OCI-LY7 (cell line): ENCODE data around the gene PCDHB13. TPM values are rescaled to one million over a fixed set of nuclear protein-coding genes. Genes with fewer than 3 reads are reported as not detected.
"Not testable (repeated sequence)": the region's sequence is repeated elsewhere in the genome, so short reads cannot be mapped to it uniquely, and the experiment has no call there.

Experiments used
- BruUV-seq: library from RNA; stranded (reverse); fragments of 400-500 nt; replicated peaks from 2 replicates; lab custom pipeline; 2021; lab: Mats Ljungman, UMichigan
- CTCF ChIA-PET: fragments of 300-600 bp; sonication (Branson Sonifier 250); formaldehyde crosslinking; loops from one replicate; lab custom pipeline; 2022; ENCODE audit warnings: antibody characterized with exemption; ENCODE audit not compliant: unreplicated experiment; lab: Charles Lee
- POLR2A ChIA-PET: fragments of 300-600 bp; sonication (Branson Sonifier 250); formaldehyde crosslinking; loops from one replicate; lab custom pipeline; 2022; ENCODE audit warnings: antibody characterized with exemption; lab: Charles Lee
- DNase-seq: peaks from one replicate; pipeline ENCODE4 v3.0.0-alpha.2; 2015; ENCODE audit warnings: low spot score
- H2AFZ ChIP-seq: fragments of 200-600 bp; sonication (generic), shearing (Covaris generic); 2 replicates; pipeline ENCODE4 v1.6.1; 2014; ENCODE audit warnings: mild to moderate bottlenecking, antibody characterized with exemption, low read length, moderate library complexity
- H3K27ac ChIP-seq: fragments of 200-600 bp; sonication (generic); 2 replicates; pipeline ENCODE4 v1.5.1; 2014; ENCODE audit warnings: mixed run types, low read depth, mild to moderate bottlenecking, moderate library complexity, low read length, inconsistent platforms; ENCODE audit not compliant: poor library complexity, severe bottlenecking
- H3K36me3 ChIP-seq: fragments of 200-600 bp; sonication (generic); 2 replicates; pipeline ENCODE4 v1.6.1; 2014; ENCODE audit warnings: mild to moderate bottlenecking, antibody characterized with exemption, low read length, moderate library complexity, mixed read lengths; ENCODE audit not compliant: insufficient read depth
- H3K4me1 ChIP-seq: fragments of 200-600 bp; sonication (generic); 2 replicates; pipeline ENCODE4 v1.5.1; 2014; ENCODE audit warnings: mild to moderate bottlenecking, low read length; ENCODE audit not compliant: insufficient read depth, poor library complexity, severe bottlenecking
- H3K4me2 ChIP-seq: fragments of 200-600 bp; sonication (generic); 2 replicates; pipeline ENCODE4 v1.6.1; 2014; ENCODE audit warnings: mild to moderate bottlenecking, low read length
- H3K4me3 ChIP-seq: fragments of 200-600 bp; sonication (generic); 2 replicates; pipeline ENCODE4 v1.5.1; 2014; ENCODE audit warnings: mild to moderate bottlenecking, low read depth, low read length; ENCODE audit not compliant: poor library complexity, severe bottlenecking
- H3K79me2 ChIP-seq: fragments of 200-600 bp; sonication (generic); 2 replicates; pipeline ENCODE4 v1.6.1; 2016; ENCODE audit warnings: low read depth, mild to moderate bottlenecking, low read length, moderate library complexity, mixed read lengths; ENCODE audit not compliant: insufficient read depth
- H3K9me2 ChIP-seq: fragments of 200-600 bp; sonication (generic); 2 replicates; pipeline ENCODE4 v1.6.1; 2016; ENCODE audit warnings: mild to moderate bottlenecking, low read length, mixed read lengths; ENCODE audit not compliant: insufficient read depth
- H3K9me3 ChIP-seq: fragments of 200-600 bp; sonication (generic); 2 replicates; pipeline ENCODE4 v1.6.1; 2014; ENCODE audit warnings: mild to moderate bottlenecking, mixed run types, low read length, mixed read lengths
- H4K20me1 ChIP-seq: fragments of 200-600 bp; sonication (generic); 2 replicates; pipeline ENCODE4 v1.6.1; 2014; ENCODE audit warnings: mild to moderate bottlenecking, antibody characterized with exemption, low read length, moderate library complexity, mixed read lengths; ENCODE audit not compliant: insufficient read depth
- EZH2phosphoT487 ChIP-seq: fragments of 200-600 bp; sonication (generic); IDR thresholded peaks from 2 replicates; pipeline ENCODE4 v1.6.1; 2018; ENCODE audit warnings: low read depth, borderline replicate concordance, mild to moderate bottlenecking, mixed run types, antibody characterized with exemption, low read length, moderate library complexity, mixed read lengths
- intact Hi-C: fragments of 100-400 bp; cut with micrococcal nuclease; formaldehyde crosslinking; loops from one replicate; pipeline ENCODE4 v1.10.0; 2022; ENCODE audit not compliant: unreplicated experiment
- total RNA-seq, 2 experiments: library from RNA; depleted of rRNA in 1 of 2; stranded (reverse); fragments of >200 nt in 1 of 2; shearing (Covaris generic) in 1 of 2; gene quantifications; 2 replicates each; pipeline ENCODE4 v1.2.3, GENCODE V29; 2014 to 2022
- TF ChIP-seq, protein P1 (sequence below): fragments of 200-600 bp; sonication (generic); conservative IDR thresholded peaks from 2 replicates; pipeline ENCODE4 v1.5.1; 2014; ENCODE audit warnings: mild to moderate bottlenecking, antibody characterized with exemption, low read length, moderate library complexity, mixed read lengths

The PCDHB13 gene
- total RNA-seq, 2 experiments from 2014 or later = 0.22 TPM; not detected in 1

DNA sequence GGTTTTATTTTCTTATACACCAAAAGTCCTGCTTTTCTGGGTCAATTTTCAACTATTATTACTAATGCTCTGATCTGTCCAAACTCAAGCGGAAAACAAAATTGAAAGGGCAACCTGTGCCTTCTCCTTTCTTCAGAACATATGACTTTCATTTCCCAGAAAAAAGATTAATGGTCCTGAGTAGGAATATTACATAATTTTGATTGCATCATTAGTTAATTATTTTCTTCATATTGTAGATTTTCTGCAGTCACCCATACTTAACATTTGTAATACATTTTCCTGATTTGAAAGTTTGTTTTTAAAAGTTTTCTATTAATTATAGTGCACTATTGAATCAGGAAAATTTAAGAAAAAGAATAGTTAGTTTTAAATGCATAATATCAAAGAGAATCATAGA, 37.8 kb upstream of the PCDHB13 start:
- H3K4me3 ChIP-seq = no peak overlapping the region
- no TSS peak for BruUV-seq
- no peaks in the 10 kb centered on the region for H4K20me1 ChIP-seq
- no peaks in the 10 kb centered on the region for H3K4me1 ChIP-seq
- H3K9me2 ChIP-seq = no peaks in the 10 kb centered on the region
- no peak overlapping the region for H2AFZ ChIP-seq
- TF ChIP-seq EZH2phosphoT487 = no peak
- TF ChIP-seq, protein P1, sequence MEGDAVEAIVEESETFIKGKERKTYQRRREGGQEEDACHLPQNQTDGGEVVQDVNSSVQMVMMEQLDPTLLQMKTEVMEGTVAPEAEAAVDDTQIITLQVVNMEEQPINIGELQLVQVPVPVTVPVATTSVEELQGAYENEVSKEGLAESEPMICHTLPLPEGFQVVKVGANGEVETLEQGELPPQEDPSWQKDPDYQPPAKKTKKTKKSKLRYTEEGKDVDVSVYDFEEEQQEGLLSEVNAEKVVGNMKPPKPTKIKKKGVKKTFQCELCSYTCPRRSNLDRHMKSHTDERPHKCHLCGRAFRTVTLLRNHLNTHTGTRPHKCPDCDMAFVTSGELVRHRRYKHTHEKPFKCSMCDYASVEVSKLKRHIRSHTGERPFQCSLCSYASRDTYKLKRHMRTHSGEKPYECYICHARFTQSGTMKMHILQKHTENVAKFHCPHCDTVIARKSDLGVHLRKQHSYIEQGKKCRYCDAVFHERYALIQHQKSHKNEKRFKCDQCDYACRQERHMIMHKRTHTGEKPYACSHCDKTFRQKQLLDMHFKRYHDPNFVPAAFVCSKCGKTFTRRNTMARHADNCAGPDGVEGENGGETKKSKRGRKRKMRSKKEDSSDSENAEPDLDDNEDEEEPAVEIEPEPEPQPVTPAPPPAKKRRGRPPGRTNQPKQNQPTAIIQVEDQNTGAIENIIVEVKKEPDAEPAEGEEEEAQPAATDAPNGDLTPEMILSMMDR = no peak
- intact Hi-C loops = no loop called here
- ChIA-PET POLR2A (no interaction called here), CTCF (no interaction called here)
- H3K27ac ChIP-seq = no peak overlapping the region
- no peak for DNase-seq
- H3K36me3 ChIP-seq = no peaks in the 10 kb centered on the region
- H3K79me2 ChIP-seq = no peaks in the 10 kb centered on the region
- no peak overlapping the region for H3K4me2 ChIP-seq
- no peaks in the 10 kb centered on the region for H3K9me3 ChIP-seq

DNA sequence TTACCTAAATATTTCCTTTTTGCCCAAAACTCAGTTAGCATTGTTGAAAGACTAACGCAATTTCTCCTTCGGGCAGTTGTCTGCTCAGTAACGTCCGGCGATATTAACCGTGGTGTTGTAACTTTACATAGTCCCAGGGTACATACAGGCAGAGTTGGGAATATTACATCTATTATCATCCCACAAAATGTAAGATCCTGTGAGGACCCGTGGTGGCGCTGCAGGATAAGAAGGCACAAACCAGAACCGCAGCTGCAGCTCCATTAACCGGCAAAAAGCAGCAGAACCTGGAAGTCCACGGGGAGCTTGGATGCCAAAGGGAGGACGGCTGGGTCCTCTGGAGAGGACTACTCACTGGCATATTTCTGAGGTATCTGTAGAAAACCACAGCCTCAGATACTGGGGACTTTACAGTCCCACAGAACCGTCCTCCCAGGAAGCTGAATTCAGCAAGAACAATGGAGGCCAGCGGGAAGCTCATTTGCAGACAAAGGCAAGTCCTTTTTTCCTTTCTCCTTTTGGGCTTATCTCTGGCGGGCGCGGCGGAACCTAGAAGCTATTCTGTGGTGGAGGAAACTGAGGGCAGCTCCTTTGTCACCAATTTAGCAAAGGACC, 36.0 kb upstream of the PCDHB13 start, which contains the start of gene PCDHB8:
PCDHB8 (plus strand) TSS at position 214 of the 615 bp plus-strand sequence; CDS start at position 459, 245 bp downstream.
- intact Hi-C loops, H3K4me3 ChIP-seq, H3K9me2 ChIP-seq, DNase-seq, H4K20me1 ChIP-seq, H3K4me2 ChIP-seq, CTCF ChIA-PET, BruUV-seq, H3K4me1 ChIP-seq, POLR2A ChIA-PET, H3K9me3 ChIP-seq, H3K79me2 ChIP-seq, H3K36me3 ChIP-seq, H3K27ac ChIP-seq, H2AFZ ChIP-seq: not testable (repeated sequence)

DNA sequence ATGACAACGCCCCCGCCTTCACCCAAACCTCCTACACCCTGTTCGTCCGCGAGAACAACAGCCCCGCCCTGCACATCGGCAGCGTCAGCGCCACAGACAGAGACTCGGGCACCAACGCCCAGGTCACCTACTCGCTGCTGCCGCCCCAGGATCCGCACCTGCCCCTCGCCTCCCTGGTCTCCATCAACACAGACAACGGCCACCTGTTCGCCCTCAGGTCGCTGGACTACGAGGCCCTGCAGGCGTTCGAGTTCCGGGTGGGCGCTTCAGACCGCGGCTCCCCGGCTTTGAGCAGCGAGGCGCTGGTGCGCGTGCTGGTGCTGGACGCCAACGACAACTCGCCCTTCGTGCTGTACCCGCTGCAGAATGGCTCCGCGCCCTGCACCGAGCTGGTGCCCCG, 34.3 kb upstream of the PCDHB13 start:
- H2AFZ ChIP-seq, H3K4me2 ChIP-seq, H4K20me1 ChIP-seq, DNase-seq, POLR2A ChIA-PET, H3K27ac ChIP-seq, H3K4me1 ChIP-seq, BruUV-seq, H3K79me2 ChIP-seq, H3K4me3 ChIP-seq, H3K9me3 ChIP-seq, intact Hi-C loops, CTCF ChIA-PET, H3K9me2 ChIP-seq, H3K36me3 ChIP-seq: not testable (repeated sequence)

DNA sequence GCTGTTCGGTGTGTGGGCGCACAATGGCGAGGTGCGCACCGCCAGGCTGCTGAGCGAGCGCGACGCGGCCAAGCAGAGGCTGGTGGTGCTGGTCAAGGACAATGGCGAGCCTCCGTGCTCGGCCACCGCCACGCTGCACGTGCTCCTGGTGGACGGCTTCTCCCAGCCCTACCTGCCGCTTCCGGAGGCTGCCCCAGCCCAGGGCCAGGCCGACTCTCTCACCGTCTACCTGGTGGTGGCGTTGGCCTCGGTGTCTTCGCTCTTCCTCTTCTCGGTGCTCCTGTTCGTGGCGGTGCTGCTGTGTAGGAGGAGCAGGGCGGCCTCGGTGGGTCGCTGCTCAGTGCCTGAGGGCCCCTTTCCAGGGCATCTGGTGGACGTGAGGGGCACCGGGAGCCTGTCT, 33.8 kb upstream of the PCDHB13 start:
- H3K9me2 ChIP-seq, H4K20me1 ChIP-seq, H3K4me2 ChIP-seq, H3K79me2 ChIP-seq, intact Hi-C loops, DNase-seq, H3K4me1 ChIP-seq, CTCF ChIA-PET, H3K9me3 ChIP-seq, BruUV-seq, H3K36me3 ChIP-seq, H3K4me3 ChIP-seq, POLR2A ChIA-PET, H2AFZ ChIP-seq, H3K27ac ChIP-seq: not testable (repeated sequence)
